Fibroblast of villous mesenchyme (primary cell): Measurements from ENCODE around the gene ZFP92. TPM values are rescaled to one million over a fixed set of nuclear protein-coding genes. Genes with fewer than 3 reads are reported as not detected.

Experiments
- DNase-seq: peaks from one replicate; pipeline ENCODE4 v3.0.0-alpha.2; 2010; ENCODE audit warnings: low read depth
- H3K4me3 ChIP-seq: 2 replicates; pipeline ENCODE4 v1.5.1; 2011; ENCODE audit warnings: low read depth, mild to moderate bottlenecking, low read length
- CTCF ChIP-seq: IDR thresholded peaks from 2 replicates; pipeline ENCODE4 v1.5.1; 2012; ENCODE audit warnings: low read depth, mild to moderate bottlenecking, low read length; ENCODE audit not compliant: insufficient read depth
- total RNA-seq: library from RNA; depleted of rRNA; stranded (reverse); fragments of >200 nt; gene quantifications from 2 replicates; pipeline ENCODE4 v1.2.3, GENCODE V29; 2012

ZFP92 gene
- total RNA-seq, 1 donor = 0.43 TPM

- DNase-seq = no peak
- H3K4me3 ChIP-seq = no peak overlapping the region
- no peak for TF ChIP-seq CTCF
Measured at GRCh38 chrX:153456161-153456560, 44.9 kb downstream of the ZFP92 start.

- TF ChIP-seq CTCF = no peak
- no peak for DNase-seq
Measured at GRCh38 chrX:153456704-153457103, 45.4 kb downstream of the ZFP92 start.

GRCh38 chrX:153457136-153457825 is 46.0 kb downstream of the ZFP92 start:
- no peak for TF ChIP-seq CTCF
- no peak for DNase-seq
- H3K4me3 ChIP-seq = no peak overlapping the region

More at GRCh38 chrX:153456704-153457103, 45.4 kb downstream of the ZFP92 start:
- H3K4me3 ChIP-seq = no peak overlapping the region

GRCh38 chrX:153457827-153458466 is 46.7 kb downstream of the ZFP92 start:
- no peak for TF ChIP-seq CTCF
- no peak for DNase-seq

GRCh38 chrX:153458476-153458875 is 47.2 kb downstream of the ZFP92 start:
- no peak for TF ChIP-seq CTCF
- no peak for DNase-seq
- no peak overlapping the region for H3K4me3 ChIP-seq

More at GRCh38 chrX:153457827-153458466, 46.7 kb downstream of the ZFP92 start:
- H3K4me3 ChIP-seq = no peak overlapping the region

GRCh38 chrX:153459986-153460385 is 48.7 kb downstream of the ZFP92 start:
- H3K4me3 ChIP-seq = no peak overlapping the region
- TF ChIP-seq CTCF = no peak
- DNase-seq = peak; percentile 47
